GM10266 (cell line): ENCODE measurements around the gene GPC5.
A peak's percentile ranks its signal among the peaks of the same experiment; 100 is the strongest.
"Not testable (repeated sequence)": the region's sequence is repeated elsewhere in the genome, so short reads cannot be mapped to it uniquely, and the experiment has no call there.

ENCODE experiments used
- DNase-seq: peaks from one replicate; pipeline ENCODE4 v3.0.0; 2012; ENCODE audit errors: extremely low spot score
- TF ChIP-seq, protein P1 (sequence below): IDR thresholded peaks from 2 replicates; pipeline ENCODE4 v1.5.1; 2012; ENCODE audit warnings: mild to moderate bottlenecking, low read depth; ENCODE audit not compliant: control insufficient read depth, insufficient read depth; ENCODE audit errors: missing control alignments

GPC5 gene

DNA sequence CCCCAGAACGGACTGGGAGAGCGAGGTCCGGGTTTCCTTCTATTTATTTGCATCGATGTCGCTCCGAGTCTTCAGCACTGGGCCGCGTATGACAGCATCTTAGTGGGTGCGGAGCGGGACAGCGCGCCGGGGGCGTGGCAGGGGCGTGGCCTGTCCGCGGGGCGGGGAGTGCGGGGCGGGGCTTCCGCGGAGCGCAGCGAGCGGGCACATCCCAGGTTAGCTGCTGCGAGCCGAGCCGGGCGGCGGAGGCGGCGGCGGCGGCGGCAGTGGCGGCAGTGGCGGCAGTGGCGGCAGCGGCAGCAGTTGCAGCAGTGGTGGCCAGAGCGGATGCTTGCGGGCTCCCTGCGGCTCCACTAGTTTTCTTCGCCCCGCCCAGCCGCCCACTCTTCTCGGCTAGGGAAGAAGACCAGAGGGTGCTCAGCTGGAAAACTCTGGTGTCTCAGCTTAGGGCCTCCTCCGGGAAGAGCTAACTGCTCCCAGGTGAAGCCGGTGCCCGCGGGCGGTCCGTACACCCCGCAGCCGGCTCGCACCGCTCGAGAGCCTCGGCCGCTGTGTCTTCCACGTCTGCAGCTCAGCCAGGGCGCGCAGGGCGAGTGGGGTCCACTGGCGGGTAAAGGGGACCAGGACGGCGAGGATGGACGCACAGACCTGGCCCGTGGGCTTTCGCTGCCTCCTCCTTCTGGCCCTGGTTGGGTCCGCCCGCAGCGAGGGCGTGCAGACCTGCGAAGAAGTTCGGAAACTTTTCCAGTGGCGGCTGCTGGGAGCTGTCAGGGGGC, at the start of gene GPC5:
Gene GPC5 (plus strand): TSS at position 209 of the 776 bp plus-strand sequence.
- TF ChIP-seq, protein P1, sequence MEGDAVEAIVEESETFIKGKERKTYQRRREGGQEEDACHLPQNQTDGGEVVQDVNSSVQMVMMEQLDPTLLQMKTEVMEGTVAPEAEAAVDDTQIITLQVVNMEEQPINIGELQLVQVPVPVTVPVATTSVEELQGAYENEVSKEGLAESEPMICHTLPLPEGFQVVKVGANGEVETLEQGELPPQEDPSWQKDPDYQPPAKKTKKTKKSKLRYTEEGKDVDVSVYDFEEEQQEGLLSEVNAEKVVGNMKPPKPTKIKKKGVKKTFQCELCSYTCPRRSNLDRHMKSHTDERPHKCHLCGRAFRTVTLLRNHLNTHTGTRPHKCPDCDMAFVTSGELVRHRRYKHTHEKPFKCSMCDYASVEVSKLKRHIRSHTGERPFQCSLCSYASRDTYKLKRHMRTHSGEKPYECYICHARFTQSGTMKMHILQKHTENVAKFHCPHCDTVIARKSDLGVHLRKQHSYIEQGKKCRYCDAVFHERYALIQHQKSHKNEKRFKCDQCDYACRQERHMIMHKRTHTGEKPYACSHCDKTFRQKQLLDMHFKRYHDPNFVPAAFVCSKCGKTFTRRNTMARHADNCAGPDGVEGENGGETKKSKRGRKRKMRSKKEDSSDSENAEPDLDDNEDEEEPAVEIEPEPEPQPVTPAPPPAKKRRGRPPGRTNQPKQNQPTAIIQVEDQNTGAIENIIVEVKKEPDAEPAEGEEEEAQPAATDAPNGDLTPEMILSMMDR, result no peak

GRCh38 chr13:91348906-91349435, 49.5 kb upstream of the GPC5 start:
- peak; percentile 90 for DNase-seq
- TF ChIP-seq, protein P1, result peak; percentile 96

More for the DNA sequence above, at the start of gene GPC5:
- DNase-seq, result peak; percentile 89

- TF ChIP-seq, protein P1, result no peak
- DNase-seq, result no peak
Measured at GRCh38 chr13:91349992-91350911, 48.2 kb upstream of the GPC5 start.

- no peak for DNase-seq
- TF ChIP-seq, protein P1, result no peak
Measured at GRCh38 chr13:91351123-91351522, 47.3 kb upstream of the GPC5 start.

DNA sequence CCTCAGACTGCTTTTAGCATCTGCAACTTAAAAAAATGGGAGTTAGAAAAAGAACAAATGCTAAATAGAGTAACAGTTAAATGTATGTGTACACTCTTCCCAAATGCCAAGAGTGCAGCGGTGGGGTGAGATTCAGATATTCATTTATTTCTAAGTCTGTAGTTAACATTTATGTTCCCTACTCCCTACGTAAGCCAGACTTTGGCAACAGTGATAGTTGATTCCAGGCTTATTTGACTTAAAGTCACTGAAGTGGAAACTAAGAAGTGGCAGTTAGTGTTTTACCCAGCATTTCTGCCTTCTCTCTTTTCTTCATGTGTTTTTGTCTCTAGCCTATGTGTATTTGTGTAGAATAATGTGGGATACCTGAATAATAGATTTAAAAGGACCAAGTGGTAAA, 46.4 kb upstream of the GPC5 start:
- no peak for DNase-seq
- TF ChIP-seq, protein P1, result no peak

- DNase-seq, result not testable (repeated sequence)
Measured at GRCh38 chr13:91352891-91353290, 45.5 kb upstream of the GPC5 start.

DNA sequence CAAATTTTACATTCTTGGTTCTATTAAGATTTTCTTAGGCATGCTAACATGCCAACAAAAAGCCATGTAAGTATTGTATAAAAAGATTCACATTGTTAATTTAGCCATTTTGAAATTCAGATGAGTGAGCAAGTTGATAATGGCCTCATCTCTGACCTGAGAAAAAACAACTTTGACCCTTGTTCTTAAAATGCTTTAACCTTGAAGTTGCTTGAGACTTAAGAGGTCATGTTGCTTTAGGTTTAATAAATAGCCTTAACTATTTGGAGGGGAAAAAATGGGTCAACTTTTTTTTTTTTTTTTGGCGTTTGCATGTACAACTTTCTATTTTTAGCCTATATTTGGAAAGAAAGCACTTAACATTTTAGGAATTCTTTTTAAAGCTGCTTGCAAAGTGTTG, 44.9 kb upstream of the GPC5 start:
- TF ChIP-seq, protein P1, result no peak
- no peak for DNase-seq
